OCI-LY7 (cell line): ENCODE measurements around the gene CHST2. TPM values are rescaled to one million over a fixed set of nuclear protein-coding genes. Genes with fewer than 3 reads are reported as not detected.
A peak's percentile ranks its signal among the peaks of the same experiment; 100 is the strongest.

Source experiments
- BruUV-seq: library from RNA; stranded (reverse); fragments of 400-500 nt; replicated peaks from 2 replicates; lab custom pipeline; 2021; lab: Mats Ljungman, UMichigan
- CTCF ChIA-PET: fragments of 300-600 bp; sonication (Branson Sonifier 250); formaldehyde crosslinking; loops from one replicate; lab custom pipeline; 2022; ENCODE audit warnings: antibody characterized with exemption; ENCODE audit not compliant: unreplicated experiment; lab: Charles Lee
- POLR2A ChIA-PET: fragments of 300-600 bp; sonication (Branson Sonifier 250); formaldehyde crosslinking; loops from one replicate; lab custom pipeline; 2022; ENCODE audit warnings: antibody characterized with exemption; lab: Charles Lee
- DNase-seq: peaks from one replicate; pipeline ENCODE4 v3.0.0-alpha.2; 2015; ENCODE audit warnings: low spot score
- H2AFZ ChIP-seq: fragments of 200-600 bp; sonication (generic), shearing (Covaris generic); 2 replicates; pipeline ENCODE4 v1.6.1; 2014; ENCODE audit warnings: mild to moderate bottlenecking, antibody characterized with exemption, low read length, moderate library complexity
- H3K27ac ChIP-seq: fragments of 200-600 bp; sonication (generic); 2 replicates; pipeline ENCODE4 v1.5.1; 2014; ENCODE audit warnings: mixed run types, low read depth, mild to moderate bottlenecking, moderate library complexity, low read length, inconsistent platforms; ENCODE audit not compliant: poor library complexity, severe bottlenecking
- H3K36me3 ChIP-seq: fragments of 200-600 bp; sonication (generic); 2 replicates; pipeline ENCODE4 v1.6.1; 2014; ENCODE audit warnings: mild to moderate bottlenecking, antibody characterized with exemption, low read length, moderate library complexity, mixed read lengths; ENCODE audit not compliant: insufficient read depth
- H3K4me1 ChIP-seq: fragments of 200-600 bp; sonication (generic); 2 replicates; pipeline ENCODE4 v1.5.1; 2014; ENCODE audit warnings: mild to moderate bottlenecking, low read length; ENCODE audit not compliant: insufficient read depth, poor library complexity, severe bottlenecking
- H3K4me2 ChIP-seq: fragments of 200-600 bp; sonication (generic); 2 replicates; pipeline ENCODE4 v1.6.1; 2014; ENCODE audit warnings: mild to moderate bottlenecking, low read length
- H3K4me3 ChIP-seq: fragments of 200-600 bp; sonication (generic); 2 replicates; pipeline ENCODE4 v1.5.1; 2014; ENCODE audit warnings: mild to moderate bottlenecking, low read depth, low read length; ENCODE audit not compliant: poor library complexity, severe bottlenecking
- H3K79me2 ChIP-seq: fragments of 200-600 bp; sonication (generic); 2 replicates; pipeline ENCODE4 v1.6.1; 2016; ENCODE audit warnings: low read depth, mild to moderate bottlenecking, low read length, moderate library complexity, mixed read lengths; ENCODE audit not compliant: insufficient read depth
- H3K9me2 ChIP-seq: fragments of 200-600 bp; sonication (generic); 2 replicates; pipeline ENCODE4 v1.6.1; 2016; ENCODE audit warnings: mild to moderate bottlenecking, low read length, mixed read lengths; ENCODE audit not compliant: insufficient read depth
- H3K9me3 ChIP-seq: fragments of 200-600 bp; sonication (generic); 2 replicates; pipeline ENCODE4 v1.6.1; 2014; ENCODE audit warnings: mild to moderate bottlenecking, mixed run types, low read length, mixed read lengths
- H4K20me1 ChIP-seq: fragments of 200-600 bp; sonication (generic); 2 replicates; pipeline ENCODE4 v1.6.1; 2014; ENCODE audit warnings: mild to moderate bottlenecking, antibody characterized with exemption, low read length, moderate library complexity, mixed read lengths; ENCODE audit not compliant: insufficient read depth
- EZH2phosphoT487 ChIP-seq: fragments of 200-600 bp; sonication (generic); IDR thresholded peaks from 2 replicates; pipeline ENCODE4 v1.6.1; 2018; ENCODE audit warnings: low read depth, borderline replicate concordance, mild to moderate bottlenecking, mixed run types, antibody characterized with exemption, low read length, moderate library complexity, mixed read lengths
- intact Hi-C: fragments of 100-400 bp; cut with micrococcal nuclease; formaldehyde crosslinking; loops from one replicate; pipeline ENCODE4 v1.10.0; 2022; ENCODE audit not compliant: unreplicated experiment
- total RNA-seq, 2 experiments: library from RNA; depleted of rRNA in 1 of 2; stranded (reverse); fragments of >200 nt in 1 of 2; shearing (Covaris generic) in 1 of 2; gene quantifications; 2 replicates each; pipeline ENCODE4 v1.2.3, GENCODE V29; 2014 to 2022
- TF ChIP-seq, protein P1 (sequence below): fragments of 200-600 bp; sonication (generic); conservative IDR thresholded peaks from 2 replicates; pipeline ENCODE4 v1.5.1; 2014; ENCODE audit warnings: mild to moderate bottlenecking, antibody characterized with exemption, low read length, moderate library complexity, mixed read lengths

The CHST2 gene
- total RNA-seq, 2 experiments from 2014 or later = 1.2 TPM

DNA sequence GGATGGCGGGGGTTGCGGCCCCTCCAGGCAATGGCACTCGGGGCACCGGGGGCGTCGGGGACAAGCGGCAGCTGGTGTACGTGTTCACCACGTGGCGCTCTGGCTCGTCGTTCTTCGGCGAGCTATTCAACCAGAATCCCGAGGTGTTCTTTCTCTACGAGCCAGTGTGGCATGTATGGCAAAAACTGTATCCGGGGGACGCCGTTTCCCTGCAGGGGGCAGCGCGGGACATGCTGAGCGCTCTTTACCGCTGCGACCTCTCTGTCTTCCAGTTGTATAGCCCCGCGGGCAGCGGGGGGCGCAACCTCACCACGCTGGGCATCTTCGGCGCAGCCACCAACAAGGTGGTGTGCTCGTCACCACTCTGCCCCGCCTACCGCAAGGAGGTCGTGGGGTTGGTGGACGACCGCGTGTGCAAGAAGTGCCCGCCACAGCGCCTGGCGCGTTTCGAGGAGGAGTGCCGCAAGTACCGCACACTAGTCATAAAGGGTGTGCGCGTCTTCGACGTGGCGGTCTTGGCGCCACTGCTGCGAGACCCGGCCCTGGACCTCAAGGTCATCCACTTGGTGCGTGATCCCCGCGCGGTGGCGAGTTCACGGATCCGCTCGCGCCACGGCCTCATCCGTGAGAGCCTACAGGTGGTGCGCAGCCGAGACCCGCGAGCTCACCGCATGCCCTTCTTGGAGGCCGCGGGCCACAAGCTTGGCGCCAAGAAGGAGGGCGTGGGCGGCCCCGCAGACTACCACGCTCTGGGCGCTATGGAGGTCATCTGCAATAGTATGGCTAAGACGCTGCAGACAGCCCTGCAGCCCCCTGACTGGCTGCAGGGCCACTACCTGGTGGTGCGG, 1.9 kb downstream of the CHST2 start:
- Histone ChIP-seq H3K4me1 (peaks cover 22% of the 10 kb centered on the region), H3K4me2 (no peak overlapping the region), H3K9me3 (no peaks in the 10 kb centered on the region), H3K36me3 (no peaks in the 10 kb centered on the region), H4K20me1 (no peaks in the 10 kb centered on the region), H3K9me2 (no peaks in the 10 kb centered on the region), H3K27ac (no peak overlapping the region), H3K4me3 (no peak overlapping the region), H2AFZ (no peak overlapping the region), H3K79me2 (no peaks in the 10 kb centered on the region)
- ChIA-PET POLR2A (no interaction called here), CTCF (interaction anchor here (0.6 kb wide), 1 partner anchor 254 kb away, joined by 3 read pairs; no protein-coding TSS in a partner anchor)
- TF ChIP-seq EZH2phosphoT487 = no peak
- TF ChIP-seq, protein P1, sequence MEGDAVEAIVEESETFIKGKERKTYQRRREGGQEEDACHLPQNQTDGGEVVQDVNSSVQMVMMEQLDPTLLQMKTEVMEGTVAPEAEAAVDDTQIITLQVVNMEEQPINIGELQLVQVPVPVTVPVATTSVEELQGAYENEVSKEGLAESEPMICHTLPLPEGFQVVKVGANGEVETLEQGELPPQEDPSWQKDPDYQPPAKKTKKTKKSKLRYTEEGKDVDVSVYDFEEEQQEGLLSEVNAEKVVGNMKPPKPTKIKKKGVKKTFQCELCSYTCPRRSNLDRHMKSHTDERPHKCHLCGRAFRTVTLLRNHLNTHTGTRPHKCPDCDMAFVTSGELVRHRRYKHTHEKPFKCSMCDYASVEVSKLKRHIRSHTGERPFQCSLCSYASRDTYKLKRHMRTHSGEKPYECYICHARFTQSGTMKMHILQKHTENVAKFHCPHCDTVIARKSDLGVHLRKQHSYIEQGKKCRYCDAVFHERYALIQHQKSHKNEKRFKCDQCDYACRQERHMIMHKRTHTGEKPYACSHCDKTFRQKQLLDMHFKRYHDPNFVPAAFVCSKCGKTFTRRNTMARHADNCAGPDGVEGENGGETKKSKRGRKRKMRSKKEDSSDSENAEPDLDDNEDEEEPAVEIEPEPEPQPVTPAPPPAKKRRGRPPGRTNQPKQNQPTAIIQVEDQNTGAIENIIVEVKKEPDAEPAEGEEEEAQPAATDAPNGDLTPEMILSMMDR = peak; percentile 56
- intact Hi-C loops = loop anchor here (5.0 kb wide), 1 partner anchor 86 kb away; no protein-coding TSS in a partner anchor
- DNase-seq = peak; percentile 13
- no TSS peak for BruUV-seq

DNA sequence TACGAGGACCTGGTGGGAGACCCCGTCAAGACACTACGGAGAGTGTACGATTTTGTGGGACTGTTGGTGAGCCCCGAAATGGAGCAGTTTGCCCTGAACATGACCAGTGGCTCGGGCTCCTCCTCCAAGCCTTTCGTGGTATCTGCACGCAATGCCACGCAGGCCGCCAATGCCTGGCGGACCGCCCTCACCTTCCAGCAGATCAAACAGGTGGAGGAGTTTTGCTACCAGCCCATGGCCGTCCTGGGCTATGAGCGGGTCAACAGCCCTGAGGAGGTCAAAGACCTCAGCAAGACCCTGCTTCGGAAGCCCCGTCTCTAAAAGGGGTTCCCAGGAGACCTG, 2.5 kb downstream of the CHST2 start:
- peaks cover 22% of the 10 kb centered on the region for H3K4me1 ChIP-seq
- intact Hi-C loops = loop anchor here (5.0 kb wide), 1 partner anchor 85 kb away; no protein-coding TSS in a partner anchor
- H3K9me2 ChIP-seq = no peaks in the 10 kb centered on the region
- no peaks in the 10 kb centered on the region for H4K20me1 ChIP-seq
- DNase-seq = no peak
- no peak overlapping the region for H3K4me3 ChIP-seq
- H3K36me3 ChIP-seq = no peaks in the 10 kb centered on the region
- H3K4me2 ChIP-seq = no peak overlapping the region
- H2AFZ ChIP-seq = no peak overlapping the region
- no peak overlapping the region for H3K27ac ChIP-seq
- POLR2A ChIA-PET = no interaction called here
- TF ChIP-seq, protein P1 = no peak
- no peak for TF ChIP-seq EZH2phosphoT487
- H3K79me2 ChIP-seq = no peaks in the 10 kb centered on the region
- CTCF ChIA-PET = no interaction called here
- BruUV-seq = no TSS peak
- no peaks in the 10 kb centered on the region for H3K9me3 ChIP-seq
